Measurements from ENCODE around the gene IAH1.

The IAH1 gene

DNA sequence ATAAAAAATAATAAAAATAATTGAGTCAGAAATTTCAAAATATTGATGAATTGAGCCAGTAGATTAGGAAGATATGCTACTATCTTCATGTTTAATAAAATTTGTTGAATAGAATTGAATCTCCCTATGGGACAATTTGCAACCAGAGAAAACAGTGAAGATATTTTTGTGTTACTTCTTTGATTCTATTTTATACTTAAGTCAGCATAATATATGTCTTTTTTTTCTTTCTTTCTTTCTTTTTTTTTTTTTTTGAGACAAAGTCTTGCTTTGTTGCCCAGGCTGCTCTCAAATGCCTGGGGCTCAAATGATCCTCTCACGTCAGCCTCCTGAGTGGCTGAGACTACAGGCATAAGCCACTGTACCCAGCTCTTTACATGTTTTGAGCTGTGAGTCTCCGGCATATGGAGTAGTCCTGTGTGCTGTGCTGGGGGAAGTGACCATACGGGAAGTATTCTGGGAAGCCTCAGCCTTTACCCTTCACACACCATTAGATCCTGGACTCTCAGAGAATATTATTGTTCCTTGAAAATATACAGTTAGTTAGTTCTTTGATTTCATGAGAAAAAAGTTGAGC lies 13.8 kb upstream of the IAH1 start:
- H4K20me1 ChIP-seq (ENCODE audit: low read depth, low read length) = no peaks in the 10 kb centered on the region
- H3K4me2 ChIP-seq (ENCODE audit: low read depth, low read length, poor library complexity, severe bottlenecking) = no peak overlapping the region
- H3K9me2 ChIP-seq (replicated peaks; ENCODE audit: insufficient read depth, low read length) = no peaks in the 10 kb centered on the region
- peaks cover 7% of the 10 kb centered on the region; the same call in 1 of the 2 replicates for H3K36me3 ChIP-seq (ENCODE audit: low read length)
- H3K9me3 ChIP-seq (ENCODE audit: insufficient read depth, low read length) = no peaks in the 10 kb centered on the region
- TF ChIP-seq, protein P1, sequence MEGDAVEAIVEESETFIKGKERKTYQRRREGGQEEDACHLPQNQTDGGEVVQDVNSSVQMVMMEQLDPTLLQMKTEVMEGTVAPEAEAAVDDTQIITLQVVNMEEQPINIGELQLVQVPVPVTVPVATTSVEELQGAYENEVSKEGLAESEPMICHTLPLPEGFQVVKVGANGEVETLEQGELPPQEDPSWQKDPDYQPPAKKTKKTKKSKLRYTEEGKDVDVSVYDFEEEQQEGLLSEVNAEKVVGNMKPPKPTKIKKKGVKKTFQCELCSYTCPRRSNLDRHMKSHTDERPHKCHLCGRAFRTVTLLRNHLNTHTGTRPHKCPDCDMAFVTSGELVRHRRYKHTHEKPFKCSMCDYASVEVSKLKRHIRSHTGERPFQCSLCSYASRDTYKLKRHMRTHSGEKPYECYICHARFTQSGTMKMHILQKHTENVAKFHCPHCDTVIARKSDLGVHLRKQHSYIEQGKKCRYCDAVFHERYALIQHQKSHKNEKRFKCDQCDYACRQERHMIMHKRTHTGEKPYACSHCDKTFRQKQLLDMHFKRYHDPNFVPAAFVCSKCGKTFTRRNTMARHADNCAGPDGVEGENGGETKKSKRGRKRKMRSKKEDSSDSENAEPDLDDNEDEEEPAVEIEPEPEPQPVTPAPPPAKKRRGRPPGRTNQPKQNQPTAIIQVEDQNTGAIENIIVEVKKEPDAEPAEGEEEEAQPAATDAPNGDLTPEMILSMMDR (IDR thresholded peaks at IDR 0.05; ENCODE audit: insufficient read depth, low read length, poor library complexity, severe bottlenecking) = no peak
- no peak for TF ChIP-seq EZH2phosphoT487 (conservative IDR thresholded peaks at IDR 0.05; ENCODE audit: low read length)
- no peaks in the 10 kb centered on the region for H3K79me2 ChIP-seq (ENCODE audit: insufficient read depth, low read length)
- no peak overlapping the region for H3K9ac ChIP-seq (ENCODE audit: low read length)
- no peak overlapping the region for H3K27ac ChIP-seq (ENCODE audit: low read depth, low read length)
- H3K27me3 ChIP-seq (ENCODE audit: low read length) = no peaks in the 10 kb centered on the region
- 0 out of 2 replicates have a peak, but pooled peaks cover 5% of the 10 kb centered on the region for H3F3A ChIP-seq (ENCODE audit: insufficient read depth)
- no peak overlapping the region for H2AFZ ChIP-seq (ENCODE audit: low read depth, low read length, severe bottlenecking)
- no peak overlapping the region for H3K4me3 ChIP-seq (ENCODE audit: insufficient read depth, low read length, poor library complexity, severe bottlenecking)

DNA sequence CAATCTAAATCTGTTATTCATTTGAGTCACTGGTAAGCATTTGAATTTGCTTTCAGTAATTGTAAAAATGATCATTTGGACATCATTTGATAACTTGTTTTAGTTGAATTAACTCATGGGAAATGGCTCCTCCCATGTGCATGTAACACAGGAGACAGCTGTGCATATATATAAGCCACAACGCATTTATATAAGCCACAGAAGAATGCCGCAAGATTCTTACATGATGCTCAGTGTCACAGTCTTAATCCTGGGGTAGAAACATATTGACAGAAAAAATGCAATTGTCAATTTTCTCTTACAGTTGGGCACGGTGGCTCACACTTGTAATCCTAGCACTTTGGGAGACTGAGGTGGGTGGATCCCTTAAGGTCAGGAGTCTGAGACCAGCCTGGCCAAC lies 13.3 kb upstream of the IAH1 start:
- H3K9me3 ChIP-seq (ENCODE audit: insufficient read depth, low read length) = no peaks in the 10 kb centered on the region
- 0 out of 2 replicates have a peak, but pooled peaks cover 5% of the 10 kb centered on the region for H3F3A ChIP-seq (ENCODE audit: insufficient read depth)
- no peak overlapping the region for H2AFZ ChIP-seq (ENCODE audit: low read depth, low read length, severe bottlenecking)
- TF ChIP-seq, protein P1 (IDR thresholded peaks at IDR 0.05; ENCODE audit: insufficient read depth, low read length, poor library complexity, severe bottlenecking) = no peak
- no peak overlapping the region for H3K4me2 ChIP-seq (ENCODE audit: low read depth, low read length, poor library complexity, severe bottlenecking)
- H3K9me2 ChIP-seq (replicated peaks; ENCODE audit: insufficient read depth, low read length) = no peaks in the 10 kb centered on the region
- no peaks in the 10 kb centered on the region for H3K79me2 ChIP-seq (ENCODE audit: insufficient read depth, low read length)
- no peak overlapping the region for H3K9ac ChIP-seq (ENCODE audit: low read length)
- peaks cover 7% of the 10 kb centered on the region; the same call in 1 of the 2 replicates for H3K36me3 ChIP-seq (ENCODE audit: low read length)
- no peaks in the 10 kb centered on the region for H4K20me1 ChIP-seq (ENCODE audit: low read depth, low read length)
- no peak overlapping the region for H3K27ac ChIP-seq (ENCODE audit: low read depth, low read length)
- no peaks in the 10 kb centered on the region for H3K27me3 ChIP-seq (ENCODE audit: low read length)
- no peak overlapping the region for H3K4me3 ChIP-seq (ENCODE audit: insufficient read depth, low read length, poor library complexity, severe bottlenecking)

DNA sequence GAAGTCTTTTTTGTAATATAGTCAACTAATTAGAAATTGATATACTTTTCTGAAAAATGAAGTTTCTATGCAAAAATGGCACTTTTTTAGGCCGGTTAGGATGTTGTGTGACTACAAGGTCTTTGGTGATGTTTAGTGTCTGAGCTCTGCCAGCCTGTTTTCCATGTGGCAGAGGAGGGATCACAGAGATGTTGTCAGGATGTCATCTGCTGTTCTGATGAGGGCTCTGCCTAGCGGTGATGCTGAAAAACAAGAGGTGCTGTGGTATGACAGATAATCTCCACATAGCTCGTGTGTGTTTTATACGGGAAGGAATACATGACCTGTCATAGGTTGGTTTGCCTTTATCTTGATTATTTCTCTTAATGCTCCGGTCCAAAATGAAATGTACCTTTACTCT lies 12.0 kb upstream of the IAH1 start:
- Histone ChIP-seq H3K27me3 (ENCODE audit: low read length) (no peaks in the 10 kb centered on the region), H3K9me3 (ENCODE audit: insufficient read depth, low read length) (no peaks in the 10 kb centered on the region), H3K79me2 (ENCODE audit: insufficient read depth, low read length) (no peaks in the 10 kb centered on the region), H3K4me2 (ENCODE audit: low read depth, low read length, poor library complexity, severe bottlenecking) (no peak overlapping the region), H3K9ac (ENCODE audit: low read length) (no peak overlapping the region), H3K27ac (ENCODE audit: low read depth, low read length) (no peak overlapping the region), H3F3A (ENCODE audit: insufficient read depth) (0 out of 2 replicates have a peak, but pooled peaks cover 5% of the 10 kb centered on the region), H2AFZ (ENCODE audit: low read depth, low read length, severe bottlenecking) (no peak overlapping the region), H3K4me3 (ENCODE audit: insufficient read depth, low read length, poor library complexity, severe bottlenecking) (no peak overlapping the region), H3K36me3 (ENCODE audit: low read length) (peaks cover 3% of the 10 kb centered on the region; the same call in 1 of the 2 replicates), H4K20me1 (ENCODE audit: low read depth, low read length) (no peaks in the 10 kb centered on the region), H3K9me2 (replicated peaks; ENCODE audit: insufficient read depth, low read length) (no peaks in the 10 kb centered on the region)
- TF ChIP-seq EZH2phosphoT487 (conservative IDR thresholded peaks at IDR 0.05; ENCODE audit: low read length) = no peak
- TF ChIP-seq, protein P1 (IDR thresholded peaks at IDR 0.05; ENCODE audit: insufficient read depth, low read length, poor library complexity, severe bottlenecking) = no peak
